Measurements from ENCODE around the gene RFX8. TPM values are rescaled to one million over a fixed set of nuclear protein-coding genes. Genes with fewer than 3 reads are reported as not detected.
A peak's percentile ranks its signal among the peaks of the same experiment; 100 is the strongest.

RFX8 gene
- total RNA-seq, 1 experiment from 2014 or later: 0.77 TPM

- H3K36me3 ChIP-seq (ENCODE audit: low read depth, low read length): no peaks in the 10 kb centered on the region
- intact Hi-C loops (cut with micrococcal nuclease): loop anchor here (1.0 to 2.0 kb wide), 6 partner anchors 30 to 454 kb away; partner anchors contain the start of gene MAP4K4
- peak overlapping the region; percentile 60 for H3K9ac ChIP-seq (ENCODE audit: low read length)
- no peaks in the 10 kb centered on the region for H3K9me2 ChIP-seq (replicated peaks; ENCODE audit: low read length)
- ChIA-PET CTCF (interaction anchor here (0.7 to 1.9 kb wide), 6 partner anchors 28 to 413 kb away, joined by 4 to 21 read pairs (median 10); partner anchors contain the start of gene CREG2), POLR2A (ENCODE audit: unreplicated experiment) (interaction anchor here (0.6 kb wide), 2 partner anchors 31 to 286 kb away, joined by 3 to 5 read pairs; no protein-coding TSS in a partner anchor)
- BruUV-seq (replicated peaks): TSS peak; percentile 56
- no peak for TF ChIP-seq EZH2phosphoT487 (IDR thresholded peaks at IDR 0.05; ENCODE audit: borderline replicate concordance, low read length)
- peak; percentile 87 for TF ChIP-seq CTCF (conservative IDR thresholded peaks at IDR 0.05; ENCODE audit: low read depth, low read length)
- no peak for TF ChIP-seq EZH2 (IDR thresholded peaks at IDR 0.05; ENCODE audit: low read length, unreplicated experiment)
- no peaks in the 10 kb centered on the region for H3K9me3 ChIP-seq (ENCODE audit: low read length)
- H3K4me1 ChIP-seq (ENCODE audit: insufficient read depth, low read length): peaks cover 14% of the 10 kb centered on the region
- no peaks in the 10 kb centered on the region for H3K27me3 ChIP-seq (ENCODE audit: low read length)
- DNase-seq: peak; percentile 89
- H3F3A ChIP-seq (ENCODE audit: low read length, unreplicated experiment): no peaks in the 10 kb centered on the region
- H4K20me1 ChIP-seq (ENCODE audit: low read length): no peaks in the 10 kb centered on the region
- H2AFZ ChIP-seq (ENCODE audit: low read length): peak overlapping the region; percentile 69
- peak overlapping the region; percentile 48 for H3K4me3 ChIP-seq (ENCODE audit: low read length)
- H3K27ac ChIP-seq (ENCODE audit: low read length): peak overlapping the region; percentile 85
- no peaks in the 10 kb centered on the region for H3K79me2 ChIP-seq (ENCODE audit: low read length)
- ATAC-seq: peak; percentile 86
- H3K4me2 ChIP-seq (ENCODE audit: low read length): peak overlapping the region; percentile 74
Observed at GRCh38 chr2:101419096-101419663, 55.7 kb downstream of the RFX8 start.

DNA sequence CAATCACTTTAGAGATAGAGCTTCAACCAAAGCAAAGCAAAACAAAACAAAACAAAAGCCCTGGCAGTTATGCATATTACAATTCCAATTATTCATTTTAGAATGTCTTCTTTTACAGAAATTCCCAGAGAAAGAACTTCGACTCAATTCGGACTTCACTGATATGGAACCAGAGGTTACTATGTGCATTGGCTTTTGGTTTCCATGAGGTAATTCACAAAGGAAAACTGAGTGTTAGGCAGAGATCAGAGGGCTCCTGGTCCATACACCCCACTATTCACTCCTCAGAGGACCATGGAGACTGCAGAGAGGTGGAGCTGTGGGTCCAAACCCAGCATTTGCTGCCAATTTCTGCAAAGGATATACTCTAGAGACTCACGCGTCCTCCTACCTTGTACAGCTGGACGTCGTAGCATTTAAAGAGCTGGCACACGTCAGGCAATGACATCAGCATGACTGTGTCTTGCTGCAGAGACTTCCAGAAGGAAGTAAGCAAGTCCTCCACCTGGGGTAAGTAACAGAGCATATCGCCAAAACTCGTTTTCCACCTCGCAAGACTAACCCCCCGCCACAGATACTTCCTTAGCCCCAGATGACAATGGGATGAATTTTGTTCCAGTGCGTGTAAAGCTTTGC lies 56.3 kb downstream of the RFX8 start:
- H4K20me1 ChIP-seq (ENCODE audit: low read length): no peaks in the 10 kb centered on the region
- peak overlapping the region; percentile 48 for H3K4me3 ChIP-seq (ENCODE audit: low read length)
- no peaks in the 10 kb centered on the region for H3K9me2 ChIP-seq (replicated peaks; ENCODE audit: low read length)
- ChIA-PET CTCF (interaction anchor here (0.7 to 1.9 kb wide), 6 partner anchors 28 to 413 kb away, joined by 4 to 21 read pairs (median 10); partner anchors contain the start of gene CREG2), POLR2A (ENCODE audit: unreplicated experiment) (interaction anchor here (0.6 kb wide), 1 partner anchor 286 kb away, joined by 5 read pairs; no protein-coding TSS in a partner anchor)
- peaks cover 14% of the 10 kb centered on the region for H3K4me1 ChIP-seq (ENCODE audit: insufficient read depth, low read length)
- H3K79me2 ChIP-seq (ENCODE audit: low read length): no peaks in the 10 kb centered on the region
- H3K27me3 ChIP-seq (ENCODE audit: low read length): no peaks in the 10 kb centered on the region
- peak; percentile 81 for DNase-seq
- TF ChIP-seq CTCF (conservative IDR thresholded peaks at IDR 0.05; ENCODE audit: low read depth, low read length): no peak
- TF ChIP-seq EZH2phosphoT487 (IDR thresholded peaks at IDR 0.05; ENCODE audit: borderline replicate concordance, low read length): no peak
- no peak for TF ChIP-seq EZH2 (IDR thresholded peaks at IDR 0.05; ENCODE audit: low read length, unreplicated experiment)
- peak overlapping the region; percentile 60 for H3K9ac ChIP-seq (ENCODE audit: low read length)
- BruUV-seq (replicated peaks): TSS peak; percentile 42
- H2AFZ ChIP-seq (ENCODE audit: low read length): peak overlapping the region; percentile 69
- peak; percentile 89 for ATAC-seq
- H3F3A ChIP-seq (ENCODE audit: low read length, unreplicated experiment): no peaks in the 10 kb centered on the region
- peak overlapping the region; percentile 85 for H3K27ac ChIP-seq (ENCODE audit: low read length)
- peak overlapping the region; percentile 74 for H3K4me2 ChIP-seq (ENCODE audit: low read length)
- H3K9me3 ChIP-seq (ENCODE audit: low read length): no peaks in the 10 kb centered on the region
- H3K36me3 ChIP-seq (ENCODE audit: low read depth, low read length): no peaks in the 10 kb centered on the region
- intact Hi-C loops (cut with micrococcal nuclease): loop anchor here (1.0 to 2.0 kb wide), 6 partner anchors 30 to 455 kb away; partner anchors contain the start of gene MAP4K4

Measured in PC-3 (cell line).